Hematopoietic multipotent progenitor cell treated with erythropoietin and hydrocortisone succinate and interleukin-3 and kit ligand, for 6 days (in vitro differentiated cells): ENCODE data around the gene CD244.
"Not testable (repeated sequence)": the region's sequence is repeated elsewhere in the genome, so short reads cannot be mapped to it uniquely, and the experiment has no call there.

Source experiments
- DNase-seq: peaks from one replicate; pipeline ENCODE4 v3.0.0-alpha.2; 2015

CD244 gene

DNA sequence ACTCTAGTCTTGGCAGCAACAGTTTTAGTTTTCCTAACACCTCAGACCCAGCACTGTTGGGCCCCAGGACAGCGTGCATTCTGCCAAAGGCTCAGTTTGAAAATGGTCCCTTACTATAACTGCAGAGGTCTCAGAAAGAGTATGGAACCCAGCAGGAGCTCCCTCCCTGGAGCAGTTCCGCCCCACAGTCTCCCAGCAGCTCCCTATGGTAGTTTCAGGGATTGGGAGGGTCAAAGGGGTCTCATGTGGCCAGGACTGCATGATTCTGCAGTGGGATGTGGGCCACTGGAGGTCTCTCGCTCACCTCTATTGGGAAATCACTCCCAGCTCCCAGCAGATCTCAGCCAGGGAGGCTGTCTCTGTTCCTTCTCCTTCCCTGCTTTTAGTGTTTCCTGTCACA is 54.4 kb downstream of the CD244 start:
- DNase-seq: no peak

DNA sequence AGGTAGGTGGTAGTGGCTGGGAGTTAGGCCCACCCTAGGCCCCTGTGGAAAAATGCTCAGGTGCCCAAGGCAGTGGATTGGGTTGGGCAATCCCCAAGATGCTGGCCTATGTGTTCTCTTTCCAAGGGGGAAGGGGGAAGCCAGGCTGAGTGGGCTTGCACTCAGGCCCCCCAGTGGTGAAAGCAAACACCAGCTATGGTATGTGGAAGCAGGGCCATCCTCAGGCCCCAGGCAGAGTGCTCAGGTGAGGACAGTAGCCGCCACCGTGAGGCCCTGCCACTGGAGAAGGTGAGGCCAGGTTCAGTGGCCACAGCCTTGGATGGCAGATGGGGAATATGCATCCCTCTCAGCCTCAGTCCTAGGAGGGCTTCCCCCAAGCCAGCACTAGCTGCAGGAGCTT is 54.9 kb downstream of the CD244 start:
- DNase-seq: no peak

DNA sequence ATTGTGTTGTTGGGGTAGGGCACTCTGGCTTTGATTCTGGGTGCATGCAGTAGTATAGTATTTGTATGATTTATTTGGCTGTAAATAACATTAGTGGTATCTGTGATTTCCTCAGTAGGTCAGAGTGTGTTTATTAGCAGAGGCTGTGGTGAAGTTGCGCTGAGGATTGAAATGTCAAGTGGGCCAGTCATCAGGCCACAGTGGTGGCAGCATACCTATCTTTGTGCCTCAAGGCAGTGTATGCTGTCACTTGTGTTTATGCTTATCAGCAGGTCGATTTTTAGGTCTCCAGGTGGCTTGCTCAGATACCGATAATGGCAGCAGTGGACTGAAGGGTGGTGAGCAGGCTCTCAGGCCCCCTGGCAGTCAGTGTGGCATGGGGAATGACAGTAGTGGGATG is 55.4 kb downstream of the CD244 start:
- DNase-seq: peak; percentile 25

DNA sequence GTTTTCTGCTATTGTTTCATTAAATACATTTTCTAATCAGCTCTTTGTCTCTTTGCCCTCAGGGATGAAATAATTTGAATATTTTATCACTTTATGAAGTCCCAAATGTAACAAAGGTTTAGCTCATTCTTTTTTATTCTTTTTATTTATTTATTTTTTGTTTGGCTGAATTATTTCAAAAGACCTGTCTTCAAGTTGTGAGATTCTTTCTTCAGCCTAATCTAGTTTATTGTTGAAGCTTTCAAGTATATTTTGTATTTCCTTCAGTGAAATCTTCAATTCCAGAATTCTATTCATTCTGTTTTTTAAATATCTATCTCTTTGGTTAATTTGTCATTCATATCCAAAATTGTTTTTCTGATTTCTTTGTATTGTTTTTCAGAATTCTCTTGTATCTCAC is 55.9 kb downstream of the CD244 start:
- DNase-seq: no peak

DNA sequence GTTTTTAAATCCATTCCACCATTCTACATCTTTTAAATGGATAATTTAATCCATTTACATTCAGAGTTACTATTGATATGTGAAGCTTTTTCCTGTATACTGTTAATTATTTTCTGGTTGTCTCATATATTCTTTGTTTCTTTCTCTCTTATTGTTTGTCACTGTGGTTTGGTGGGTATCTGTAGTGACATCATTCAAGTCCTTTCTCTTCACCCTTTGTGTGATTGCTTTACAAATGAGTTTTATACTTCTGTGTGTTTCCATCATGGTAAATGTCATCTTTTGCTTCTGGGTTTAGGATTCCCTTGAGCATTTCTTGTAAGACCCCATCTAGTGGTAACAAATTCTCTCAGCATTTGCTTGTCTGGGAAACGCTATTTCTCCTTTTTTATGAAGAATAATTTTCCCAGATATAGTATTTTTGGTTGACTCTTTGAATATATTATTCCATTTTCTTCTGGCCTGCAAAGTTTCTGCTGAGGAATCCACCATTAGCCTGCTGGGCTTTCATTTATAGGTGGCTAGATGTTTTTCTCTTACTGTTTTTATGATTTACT is 56.5 kb downstream of the CD244 start:
- no peak for DNase-seq

DNA sequence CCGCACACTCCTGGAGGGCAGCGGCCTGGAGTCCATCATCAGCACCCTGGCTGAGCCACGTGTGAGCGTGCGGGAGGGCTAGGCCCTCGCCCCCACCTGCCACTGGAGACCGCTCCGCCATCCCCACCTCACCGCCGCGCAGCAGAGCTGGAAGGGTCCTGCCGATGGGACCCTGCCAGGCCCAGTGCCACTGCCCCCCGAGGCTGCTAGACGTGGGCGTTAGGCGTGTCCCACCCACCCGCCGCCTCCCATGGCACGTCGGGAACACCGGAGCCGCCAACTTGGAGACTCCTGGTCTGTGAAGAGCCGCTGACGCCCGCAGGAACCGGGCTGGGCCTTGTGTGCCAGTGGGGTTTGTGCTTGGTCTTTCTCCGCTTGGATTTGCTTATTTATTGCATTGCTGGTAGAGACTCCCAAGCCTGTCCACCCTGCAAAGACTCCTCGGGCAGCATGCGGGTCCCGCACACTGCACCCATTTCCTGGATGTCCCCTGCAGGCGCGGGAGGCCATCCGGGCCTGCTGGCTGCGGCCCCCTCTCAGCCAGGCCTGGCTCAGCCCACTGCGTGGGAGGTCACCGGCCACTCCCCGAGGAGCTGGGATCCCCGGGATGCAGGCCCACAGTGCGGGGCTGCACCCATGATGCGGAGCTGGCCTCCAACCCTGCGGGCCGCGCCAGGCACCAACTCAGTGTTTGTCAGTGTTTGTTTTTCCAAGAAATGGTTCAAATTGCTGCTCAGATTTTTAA is 60.7 kb downstream of the CD244 start:
- DNase-seq: no peak

DNA sequence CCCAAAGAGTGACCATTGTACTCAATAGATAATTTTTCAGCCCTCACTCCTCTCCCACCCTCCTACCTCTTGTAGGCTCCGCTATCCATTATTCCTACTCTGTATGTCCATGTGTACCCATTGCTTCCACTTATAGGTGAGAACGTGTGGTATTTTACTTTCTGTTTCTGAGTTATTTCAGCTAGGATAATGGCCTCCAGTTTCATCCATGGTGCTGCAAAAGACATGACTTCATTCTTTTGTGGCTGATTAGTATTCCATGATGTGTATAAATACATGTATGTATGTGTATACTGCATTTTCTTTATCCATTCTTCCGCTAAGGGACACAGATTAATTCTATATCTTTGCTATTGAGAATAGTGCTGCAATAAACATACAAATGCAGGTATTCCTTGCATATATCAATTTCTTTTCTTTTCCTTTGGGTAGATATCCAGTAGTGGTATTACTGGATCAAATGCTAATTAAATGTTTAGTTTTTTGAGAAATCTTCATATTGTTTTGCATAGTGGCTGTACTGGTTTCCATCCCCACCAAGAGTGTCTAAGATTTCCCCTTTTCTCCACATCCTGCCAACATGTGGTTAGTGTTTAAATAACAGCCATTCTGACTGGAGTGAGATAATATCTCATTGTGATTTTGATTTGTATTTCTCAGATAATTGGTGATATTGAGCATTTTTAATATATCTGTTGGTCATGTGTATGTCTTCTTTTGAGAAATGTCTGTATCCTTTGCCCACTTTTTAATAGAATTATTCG is 61.9 kb downstream of the CD244 start:
- peak; percentile 26 for DNase-seq

DNA sequence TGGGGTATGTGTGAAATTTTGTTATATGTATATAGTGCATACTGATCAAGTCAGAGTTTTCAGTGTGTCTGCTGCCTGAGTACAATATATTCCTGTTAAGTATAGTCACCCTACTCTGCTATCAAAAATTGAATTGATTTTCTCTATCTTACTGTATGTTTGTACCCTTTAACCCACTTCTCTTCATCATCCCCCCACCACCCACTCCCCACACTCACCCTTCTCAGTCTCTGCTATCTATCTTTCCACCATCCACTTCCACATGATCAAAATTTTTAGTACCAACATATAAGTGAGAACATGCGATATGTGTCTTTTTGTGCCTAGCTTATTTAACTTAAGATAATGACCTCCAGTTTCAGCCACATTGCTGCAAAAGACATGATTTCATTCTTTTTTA is 62.5 kb downstream of the CD244 start:
- no peak for DNase-seq

DNA sequence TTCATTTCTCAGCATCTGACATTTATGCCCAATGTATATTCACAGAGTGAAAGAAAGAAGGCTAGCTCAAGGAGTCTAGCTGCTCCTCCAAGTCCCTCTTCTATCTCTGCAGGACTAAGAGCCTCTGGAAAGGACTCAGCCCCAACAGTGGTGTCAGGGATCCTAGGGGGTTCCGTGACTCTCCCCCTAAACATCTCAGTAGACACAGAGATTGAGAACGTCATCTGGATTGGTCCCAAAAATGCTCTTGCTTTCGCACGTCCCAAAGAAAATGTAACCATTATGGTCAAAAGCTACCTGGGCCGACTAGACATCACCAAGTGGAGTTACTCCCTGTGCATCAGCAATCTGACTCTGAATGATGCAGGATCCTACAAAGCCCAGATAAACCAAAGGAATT is 63.0 kb downstream of the CD244 start:
- DNase-seq: no peak

DNA sequence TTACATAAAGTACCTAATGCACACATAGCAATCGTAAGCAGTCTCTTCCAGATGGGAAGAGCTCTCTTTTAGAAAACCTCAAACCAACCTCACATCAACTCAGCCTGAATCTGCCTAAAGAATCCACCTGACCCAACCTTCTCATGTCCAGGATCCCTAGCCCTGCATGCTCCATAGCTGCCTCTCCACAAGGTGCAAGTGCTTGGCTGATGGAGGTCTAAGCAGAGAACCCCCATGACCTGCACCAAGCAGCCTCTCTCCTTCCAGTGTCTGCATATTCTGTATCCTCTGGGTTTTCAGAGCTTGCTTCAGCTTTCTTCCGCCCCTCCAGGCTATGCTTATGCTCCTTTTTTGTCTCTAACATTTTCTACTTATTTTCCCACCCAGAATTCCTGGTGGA is 64.2 kb downstream of the CD244 start:
- DNase-seq: no peak

DNA sequence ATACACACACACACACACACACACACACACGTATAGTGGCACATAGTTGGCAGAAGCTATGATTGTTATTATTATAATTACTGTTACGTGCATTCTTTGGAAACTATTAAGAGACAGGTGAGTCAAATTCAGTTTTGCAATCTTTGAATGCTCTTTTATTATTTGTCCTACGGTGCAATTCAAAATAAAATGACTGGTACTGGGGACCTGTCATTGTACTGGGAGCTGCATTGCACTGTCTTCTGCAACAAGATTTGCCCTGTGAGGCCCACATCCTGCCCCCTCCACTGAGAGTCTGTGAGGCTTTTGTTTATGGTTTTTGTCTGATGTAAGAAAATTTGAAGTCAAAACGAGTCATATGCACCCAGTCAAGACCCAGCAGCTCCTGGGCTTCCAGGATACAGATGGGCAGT is 64.8 kb downstream of the CD244 start:
- no peak for DNase-seq

DNA sequence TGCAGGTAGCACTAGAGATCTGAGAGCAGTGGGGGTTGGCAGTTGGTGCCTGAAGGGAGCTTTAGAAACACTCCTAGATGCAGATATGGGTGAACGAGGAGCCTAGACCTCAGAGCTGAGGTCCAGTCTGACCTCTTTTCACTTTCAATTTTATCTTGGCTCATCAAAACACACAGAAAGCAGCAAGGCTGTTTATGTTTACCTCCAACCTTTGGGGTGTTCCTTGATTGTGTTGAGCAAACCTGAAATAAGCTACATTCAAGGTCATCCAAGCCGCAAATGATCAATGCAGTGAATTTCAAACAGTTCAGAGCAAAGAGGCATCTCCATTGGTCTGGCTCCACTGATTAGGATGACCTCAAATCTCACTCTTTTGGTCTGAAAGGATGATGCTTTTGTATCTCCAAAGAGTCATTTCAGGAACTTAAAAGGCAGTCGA is 65.4 kb downstream of the CD244 start:
- DNase-seq: no peak

DNA sequence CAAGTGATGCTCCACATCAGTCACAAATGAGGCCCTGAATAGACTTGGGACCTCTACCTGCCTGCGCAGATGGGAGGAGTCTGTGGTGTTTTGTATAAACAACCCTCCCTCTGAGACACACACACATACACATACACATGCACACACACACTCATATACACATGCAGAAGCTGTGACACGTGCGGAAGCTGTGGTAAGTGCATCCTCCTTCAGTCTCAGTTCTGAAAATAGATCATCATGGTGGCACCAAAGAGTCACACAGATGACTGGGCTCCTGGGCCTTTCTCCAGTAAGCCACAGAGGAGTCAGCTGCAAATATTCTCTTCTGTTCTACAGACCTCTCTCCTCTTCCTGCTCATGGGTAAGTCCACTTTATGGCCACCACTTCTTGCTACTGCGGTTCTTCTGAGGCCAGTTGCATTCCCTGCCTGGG is 66.7 kb downstream of the CD244 start, which contains the start of gene LY9:
TSS of gene LY9 (plus strand) at position 224 of the 433 bp plus-strand sequence. CDS start at position 238, 14 bp downstream.
- DNase-seq: no peak

DNA sequence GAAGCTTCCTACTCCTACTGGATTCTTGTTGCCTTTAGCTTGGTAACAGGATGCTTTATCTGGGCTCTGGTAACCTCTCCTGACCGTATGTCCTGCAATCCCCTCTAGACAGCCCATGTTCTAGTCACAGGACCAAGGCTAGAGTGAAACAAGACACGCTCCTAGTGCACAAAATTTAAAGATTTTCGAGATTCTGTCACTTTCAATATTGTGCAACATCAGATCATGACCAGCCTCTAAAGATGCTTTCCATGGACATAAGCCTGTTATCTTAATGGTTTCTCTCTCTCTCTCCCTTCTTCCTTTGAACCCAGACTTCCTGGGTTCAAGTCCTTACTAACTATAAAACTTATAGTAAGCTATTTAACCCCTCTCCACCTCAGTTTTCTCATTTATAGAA is 68.3 kb downstream of the CD244 start:
- DNase-seq: no peak

DNA sequence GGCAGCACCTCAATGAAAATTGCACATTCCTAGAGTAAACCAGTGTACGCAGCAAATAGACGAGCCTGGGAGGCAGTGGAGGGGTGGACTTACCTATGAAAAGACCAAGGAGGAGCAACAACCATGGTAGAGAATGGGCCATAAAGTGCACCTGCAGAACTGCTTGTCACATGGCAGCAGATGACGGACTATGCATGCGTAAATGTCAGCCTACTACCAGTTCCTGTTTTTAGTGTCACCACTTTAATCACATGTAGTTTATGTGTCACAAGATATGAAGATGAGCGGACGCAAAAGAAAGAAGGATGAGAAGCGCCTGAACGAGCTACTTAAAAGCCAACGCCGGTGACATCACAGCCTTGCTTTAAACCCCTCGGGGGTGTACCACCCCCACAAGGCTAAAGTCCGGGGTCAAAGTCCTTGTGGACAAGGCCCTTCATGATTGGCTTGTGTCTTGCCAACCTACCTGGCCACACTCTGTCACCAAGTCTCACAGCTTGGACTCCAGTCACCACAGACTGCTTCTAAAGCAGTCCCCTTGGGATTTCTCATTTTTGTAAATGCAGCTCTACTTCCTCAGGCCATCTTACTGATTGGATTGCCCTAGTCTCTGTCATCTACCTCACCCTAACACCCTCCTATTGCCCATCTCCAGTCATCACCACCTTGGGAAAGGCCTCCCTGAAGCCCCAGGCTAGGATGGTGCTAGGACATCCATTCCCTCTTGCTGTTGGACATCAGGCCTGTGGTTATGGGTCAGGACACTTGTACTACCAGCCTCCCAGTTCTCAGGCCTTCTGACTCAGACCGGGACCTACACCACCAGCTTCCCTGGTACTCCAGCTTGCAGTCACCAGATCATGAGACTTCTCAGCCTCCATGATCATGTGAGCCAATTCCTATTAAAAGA is 72.7 kb downstream of the CD244 start:
- DNase-seq: no peak

DNA sequence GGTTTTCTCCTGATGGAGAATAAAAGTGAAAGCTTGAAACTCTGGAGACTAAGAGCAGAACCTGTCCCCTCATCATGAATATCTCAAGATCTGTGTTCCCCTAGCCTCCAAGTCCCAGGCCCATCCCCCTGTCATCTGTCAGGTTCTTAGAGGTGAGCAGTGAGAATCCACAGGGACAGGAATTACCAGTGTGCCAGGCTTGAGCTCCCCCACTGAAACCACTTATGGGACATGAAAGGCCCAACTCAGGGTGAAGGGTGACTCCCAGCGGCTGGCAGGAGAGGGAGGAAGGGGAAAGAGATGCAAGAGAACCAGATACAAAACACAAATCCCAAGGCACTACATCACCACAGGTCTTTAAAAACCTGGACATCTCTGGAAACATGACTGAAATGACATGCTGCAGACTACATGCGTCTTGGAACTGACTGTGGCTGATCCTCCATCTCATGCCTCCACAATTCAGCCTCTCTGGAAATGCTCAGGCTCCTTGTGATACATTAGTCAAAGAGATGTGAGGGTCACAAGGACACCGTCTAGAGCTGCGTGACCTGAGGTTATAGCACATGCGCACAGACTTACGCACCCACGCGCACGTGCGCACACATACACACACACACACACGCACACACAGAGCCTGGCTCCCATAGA is 73.5 kb downstream of the CD244 start:
- DNase-seq: no peak

DNA sequence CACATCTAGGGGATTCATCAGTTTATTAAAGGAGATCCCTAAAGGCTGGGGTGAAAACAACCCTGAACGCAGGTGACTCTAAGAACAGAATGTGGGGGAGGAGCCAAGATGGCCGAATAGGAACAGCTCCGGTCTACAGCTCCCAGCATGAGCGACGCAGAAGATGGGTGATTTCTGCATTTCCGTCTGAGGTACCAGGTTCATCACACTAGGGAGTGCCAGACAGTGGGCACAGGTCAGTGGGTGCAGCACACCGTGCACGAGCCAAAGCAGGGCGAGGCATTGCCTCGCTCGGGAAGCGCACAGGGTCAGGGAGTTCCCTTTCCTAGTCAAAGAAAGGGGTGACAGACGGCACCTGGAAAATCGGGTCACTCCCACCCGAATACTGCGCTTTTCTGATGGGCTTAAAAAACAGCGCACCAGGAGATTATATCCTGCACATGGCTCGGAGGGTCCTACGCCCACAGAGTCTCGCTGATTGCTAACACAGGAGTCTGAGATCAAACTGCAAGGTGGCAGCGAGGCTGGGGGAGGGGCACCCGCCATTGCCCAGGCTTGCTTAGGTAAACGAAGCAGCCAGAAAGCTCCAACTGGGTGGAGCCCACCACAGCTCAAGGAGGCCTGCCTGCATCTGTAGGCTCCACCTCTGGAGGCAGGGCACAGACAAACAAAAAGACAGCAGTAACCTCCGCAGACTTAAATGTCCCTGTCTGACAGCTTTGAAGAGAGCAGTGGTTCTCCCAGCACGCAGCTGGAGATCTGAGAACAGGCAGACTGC is 79.5 kb downstream of the CD244 start:
- not testable (repeated sequence) for DNase-seq

DNA sequence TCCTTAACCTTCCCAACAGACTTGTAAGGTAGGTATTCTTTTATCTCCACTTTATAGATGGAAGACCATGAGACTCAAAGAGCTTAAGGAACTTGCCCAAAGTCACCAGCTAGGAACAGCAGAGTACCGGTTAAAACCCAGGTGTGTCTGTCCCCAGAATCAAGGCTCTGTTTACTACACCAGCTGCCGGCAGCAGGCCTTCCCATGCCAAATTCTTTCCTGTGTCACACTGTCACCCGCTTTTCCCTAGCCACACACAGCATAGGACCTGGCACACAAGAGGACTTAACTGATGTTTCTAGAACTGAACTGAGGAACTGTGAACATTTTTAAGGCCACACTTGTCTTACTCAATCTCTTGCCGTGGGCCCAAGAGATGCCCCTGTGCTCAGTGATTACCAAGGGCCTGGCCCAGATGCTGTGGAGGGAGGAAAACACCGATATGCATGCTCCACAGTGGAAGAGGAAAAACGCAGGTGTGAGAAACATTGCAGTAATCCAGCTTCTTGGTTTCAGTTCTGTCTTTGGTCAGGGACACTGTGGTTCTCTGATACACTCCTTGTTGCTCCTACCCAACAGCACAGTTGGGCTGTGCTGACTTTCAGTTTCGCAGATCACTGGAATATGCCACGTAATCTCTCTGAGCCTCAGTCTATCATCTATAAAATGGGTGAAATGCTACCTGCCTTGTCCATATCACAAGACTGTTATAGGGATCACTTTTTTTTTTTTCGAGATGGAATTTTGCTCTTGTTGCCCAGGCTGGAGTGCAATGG is 80.6 kb downstream of the CD244 start:
- no peak for DNase-seq

DNA sequence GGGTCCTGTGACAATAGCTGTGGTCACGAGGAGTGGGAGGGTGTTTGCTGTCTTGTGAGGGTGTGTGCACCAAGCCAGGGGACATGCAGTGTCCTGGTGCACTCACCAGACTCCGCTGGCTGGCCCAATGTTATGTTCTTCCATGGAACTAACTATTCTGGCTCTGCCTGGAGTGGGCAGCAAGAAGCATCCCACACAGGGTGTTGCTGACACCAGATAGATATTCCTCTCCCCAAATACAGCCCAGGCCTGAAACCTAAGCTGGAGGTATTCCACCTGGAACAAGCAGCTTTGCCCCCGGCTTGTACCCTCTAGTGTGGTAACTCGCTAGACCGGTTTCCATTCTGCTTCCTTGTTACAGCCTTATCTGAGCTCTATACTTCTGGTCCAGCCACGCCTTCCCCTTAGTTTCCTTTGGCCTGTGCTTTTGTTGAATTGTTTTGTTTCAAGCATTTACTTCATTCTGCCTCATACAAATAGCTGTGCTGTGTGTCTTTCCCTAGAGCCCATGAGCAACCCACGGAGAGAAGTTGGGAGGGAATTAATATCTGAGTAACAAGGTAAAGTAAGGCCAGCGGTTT is 81.4 kb downstream of the CD244 start:
- DNase-seq: peak; percentile 38

DNA sequence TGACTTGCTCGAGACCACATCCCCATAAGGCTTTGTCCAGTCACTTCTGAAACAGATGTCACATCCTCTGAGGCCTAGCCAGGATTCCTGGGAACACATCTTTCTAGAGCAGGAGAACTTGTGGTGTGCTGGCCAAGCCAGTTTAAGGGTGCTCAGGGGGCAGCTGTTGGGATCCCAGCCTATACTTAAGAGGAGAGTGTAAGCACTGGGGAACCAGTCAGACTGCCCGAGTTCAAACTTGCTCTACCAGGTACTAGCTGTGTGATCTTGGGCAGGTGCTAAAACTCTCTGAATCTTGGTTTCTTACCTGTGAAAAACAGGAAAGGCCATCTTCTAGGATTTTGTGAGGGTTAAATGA is 82.3 kb downstream of the CD244 start:
- DNase-seq: no peak
